Measurements from ENCODE around the gene TRPM1. TPM values are rescaled to one million over a fixed set of nuclear protein-coding genes. Genes with fewer than 3 reads are reported as not detected.
A peak's percentile ranks its signal among the peaks of the same experiment; 100 is the strongest.

Gene TRPM1
- total RNA-seq, 1 donor from 2014 or later: not detected

- H3K9me3 Mint-ChIP-seq: peaks cover 34% of the 10 kb centered on the region
- TF ChIP-seq, protein P1, sequence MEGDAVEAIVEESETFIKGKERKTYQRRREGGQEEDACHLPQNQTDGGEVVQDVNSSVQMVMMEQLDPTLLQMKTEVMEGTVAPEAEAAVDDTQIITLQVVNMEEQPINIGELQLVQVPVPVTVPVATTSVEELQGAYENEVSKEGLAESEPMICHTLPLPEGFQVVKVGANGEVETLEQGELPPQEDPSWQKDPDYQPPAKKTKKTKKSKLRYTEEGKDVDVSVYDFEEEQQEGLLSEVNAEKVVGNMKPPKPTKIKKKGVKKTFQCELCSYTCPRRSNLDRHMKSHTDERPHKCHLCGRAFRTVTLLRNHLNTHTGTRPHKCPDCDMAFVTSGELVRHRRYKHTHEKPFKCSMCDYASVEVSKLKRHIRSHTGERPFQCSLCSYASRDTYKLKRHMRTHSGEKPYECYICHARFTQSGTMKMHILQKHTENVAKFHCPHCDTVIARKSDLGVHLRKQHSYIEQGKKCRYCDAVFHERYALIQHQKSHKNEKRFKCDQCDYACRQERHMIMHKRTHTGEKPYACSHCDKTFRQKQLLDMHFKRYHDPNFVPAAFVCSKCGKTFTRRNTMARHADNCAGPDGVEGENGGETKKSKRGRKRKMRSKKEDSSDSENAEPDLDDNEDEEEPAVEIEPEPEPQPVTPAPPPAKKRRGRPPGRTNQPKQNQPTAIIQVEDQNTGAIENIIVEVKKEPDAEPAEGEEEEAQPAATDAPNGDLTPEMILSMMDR (IDR thresholded peaks at IDR 0.05; ENCODE audit: unreplicated experiment): no peak
- H3K4me3 Mint-ChIP-seq: no peak overlapping the region
- peaks cover 10% of the 10 kb centered on the region for H3K36me3 Mint-ChIP-seq
- no peak for DNase-seq (ENCODE audit: low spot score in 2 of 2, unreplicated experiment in 2 of 2)
- H3K27ac Mint-ChIP-seq: peak overlapping the region; percentile 34
- no peaks in the 10 kb centered on the region for H3K27me3 Mint-ChIP-seq (ENCODE audit: low read depth)
- H3K4me1 Mint-ChIP-seq: peaks cover 5% of the 10 kb centered on the region
Measured at GRCh38 chr15:31016446-31016915, 85.0 kb downstream of the TRPM1 start.

DNA sequence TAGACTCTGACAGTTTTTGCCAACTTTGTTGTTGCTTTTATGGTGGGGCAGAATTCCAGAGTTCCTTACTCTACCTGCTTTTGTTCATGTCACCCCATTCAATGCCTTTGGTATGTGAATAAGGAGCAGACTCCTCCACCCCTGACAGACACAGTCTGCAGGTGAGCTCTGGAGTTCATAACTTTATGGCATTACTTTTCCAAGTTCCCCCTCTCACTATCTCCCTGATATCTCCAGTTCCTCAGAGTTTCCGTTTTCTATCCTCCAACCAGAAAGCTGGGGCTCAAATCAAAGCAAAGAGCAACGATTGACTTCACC lies 87.0 kb downstream of the TRPM1 start:
- H3K27me3 Mint-ChIP-seq (ENCODE audit: low read depth): no peaks in the 10 kb centered on the region
- H3K4me1 Mint-ChIP-seq: peaks cover 5% of the 10 kb centered on the region
- H3K36me3 Mint-ChIP-seq: peaks cover 10% of the 10 kb centered on the region
- DNase-seq (ENCODE audit: low spot score in 2 of 2, unreplicated experiment in 2 of 2): no peak
- H3K9me3 Mint-ChIP-seq: peaks cover 42% of the 10 kb centered on the region
- H3K4me3 Mint-ChIP-seq: no peak overlapping the region
- H3K27ac Mint-ChIP-seq: no peak overlapping the region
- TF ChIP-seq, protein P1 (IDR thresholded peaks at IDR 0.05; ENCODE audit: unreplicated experiment): no peak

GRCh38 chr15:31013863-31014607 lies 87.5 kb downstream of the TRPM1 start:
- Mint-ChIP-seq H3K9me3 (peaks cover 47% of the 10 kb centered on the region), H3K27ac (no peak overlapping the region), H3K27me3 (ENCODE audit: low read depth) (no peaks in the 10 kb centered on the region), H3K4me3 (no peak overlapping the region), H3K36me3 (peaks cover 13% of the 10 kb centered on the region), H3K4me1 (peaks cover 5% of the 10 kb centered on the region)
- TF ChIP-seq, protein P1 (IDR thresholded peaks at IDR 0.05; ENCODE audit: unreplicated experiment): no peak
- no peak for DNase-seq (ENCODE audit: low spot score in 2 of 2, unreplicated experiment in 2 of 2)

GRCh38 chr15:31012455-31012854 lies 89.1 kb downstream of the TRPM1 start:
- Mint-ChIP-seq H3K36me3 (peaks cover 13% of the 10 kb centered on the region), H3K27ac (no peak overlapping the region), H3K27me3 (ENCODE audit: low read depth) (no peaks in the 10 kb centered on the region), H3K4me1 (peaks cover 5% of the 10 kb centered on the region), H3K4me3 (no peak overlapping the region), H3K9me3 (peaks cover 52% of the 10 kb centered on the region)
- TF ChIP-seq, protein P1 (IDR thresholded peaks at IDR 0.05; ENCODE audit: unreplicated experiment): no peak
- DNase-seq (ENCODE audit: low spot score in 2 of 2, unreplicated experiment in 2 of 2): no peak

GRCh38 chr15:31010036-31010435 lies 91.5 kb downstream of the TRPM1 start:
- no peak for DNase-seq (ENCODE audit: low spot score in 2 of 2, unreplicated experiment in 2 of 2)
- Mint-ChIP-seq H3K36me3 (peaks cover 11% of the 10 kb centered on the region), H3K4me1 (no peaks in the 10 kb centered on the region), H3K9me3 (peaks cover 48% of the 10 kb centered on the region), H3K4me3 (no peak overlapping the region), H3K27ac (no peak overlapping the region), H3K27me3 (ENCODE audit: low read depth) (no peaks in the 10 kb centered on the region)
- TF ChIP-seq, protein P1 (IDR thresholded peaks at IDR 0.05; ENCODE audit: unreplicated experiment): no peak
